NK-92 treated with Interleukin-12 subunit alpha and Interleukin-12 subunit beta, amount 100 ng/mL, for 24 hours (cell line): ENCODE data around the gene AGRP.
A peak's percentile ranks its signal among the peaks of the same experiment; 100 is the strongest.
"Not testable (repeated sequence)": the region's sequence is repeated elsewhere in the genome, so short reads cannot be mapped to it uniquely, and the experiment has no call there.

Experiments used
- DNase-seq: peaks from one replicate; lab custom pipeline; 2025; lab: John Stamatoyannopoulos, UW

Gene AGRP

DNA sequence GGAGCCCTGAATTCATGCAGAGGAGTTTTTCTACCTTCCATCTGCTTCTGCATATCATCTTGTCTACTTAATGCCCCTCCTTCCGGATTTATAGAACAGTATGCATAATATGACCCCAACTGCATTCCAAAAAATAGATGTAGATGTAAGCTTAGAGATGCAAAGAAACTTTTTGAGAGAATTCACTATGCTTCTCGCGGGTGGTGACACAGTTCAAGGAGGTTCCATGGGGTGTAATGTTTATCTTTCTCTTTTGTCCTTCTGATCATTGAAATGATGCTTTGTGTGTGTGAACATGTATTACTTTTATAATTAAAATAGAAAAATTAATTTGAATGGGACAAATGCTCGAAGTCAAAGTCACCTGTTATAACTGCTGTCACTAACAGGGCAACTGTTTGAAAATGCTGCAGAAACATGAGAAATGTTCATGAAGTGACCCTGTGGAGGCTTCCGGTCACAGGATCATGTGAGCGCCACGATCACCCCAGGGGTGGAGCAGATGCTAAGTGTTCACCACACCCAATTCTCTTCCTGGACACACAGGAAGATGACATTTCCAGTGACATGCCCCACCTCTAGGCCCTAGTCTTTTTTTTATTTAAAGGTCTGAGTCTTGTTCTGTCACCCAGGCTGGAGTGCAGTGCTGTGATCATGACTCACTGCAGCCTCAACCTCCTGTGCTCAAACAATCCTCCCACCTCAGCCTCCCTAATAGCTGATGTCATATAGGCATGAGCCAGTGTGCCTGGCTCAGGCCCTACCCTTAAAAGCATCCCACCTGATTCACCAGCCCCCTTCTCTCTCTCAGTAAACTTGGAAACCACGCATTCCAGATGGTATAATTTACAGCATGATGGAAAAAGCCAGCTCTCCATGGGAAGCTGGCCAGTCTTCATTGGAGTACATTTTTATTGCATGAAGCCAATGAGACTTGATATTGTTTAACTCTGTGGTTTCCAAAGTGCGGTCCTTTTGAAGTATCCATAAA is 21.0 kb upstream of the AGRP start:
- no peak for DNase-seq

DNA sequence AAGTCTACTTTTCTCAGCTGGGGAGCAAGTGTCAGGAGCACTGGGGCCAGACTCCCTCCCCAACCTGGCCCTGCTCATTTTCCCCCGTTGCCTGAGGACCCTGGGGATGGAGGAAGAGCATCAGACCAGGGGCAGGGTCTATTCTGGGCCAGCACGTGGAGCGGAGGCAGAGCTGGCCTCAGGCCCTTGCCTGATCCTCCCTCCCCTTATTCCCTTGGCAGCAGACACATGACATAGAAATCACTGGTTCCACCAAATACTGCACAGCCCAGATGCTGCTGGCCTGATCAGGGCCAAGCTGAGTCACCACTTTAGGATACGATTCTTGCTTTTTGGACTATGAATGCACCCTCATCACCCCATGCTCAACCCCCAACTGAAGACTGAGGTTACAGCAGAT is 15.8 kb upstream of the AGRP start:
- DNase-seq: no peak

DNA sequence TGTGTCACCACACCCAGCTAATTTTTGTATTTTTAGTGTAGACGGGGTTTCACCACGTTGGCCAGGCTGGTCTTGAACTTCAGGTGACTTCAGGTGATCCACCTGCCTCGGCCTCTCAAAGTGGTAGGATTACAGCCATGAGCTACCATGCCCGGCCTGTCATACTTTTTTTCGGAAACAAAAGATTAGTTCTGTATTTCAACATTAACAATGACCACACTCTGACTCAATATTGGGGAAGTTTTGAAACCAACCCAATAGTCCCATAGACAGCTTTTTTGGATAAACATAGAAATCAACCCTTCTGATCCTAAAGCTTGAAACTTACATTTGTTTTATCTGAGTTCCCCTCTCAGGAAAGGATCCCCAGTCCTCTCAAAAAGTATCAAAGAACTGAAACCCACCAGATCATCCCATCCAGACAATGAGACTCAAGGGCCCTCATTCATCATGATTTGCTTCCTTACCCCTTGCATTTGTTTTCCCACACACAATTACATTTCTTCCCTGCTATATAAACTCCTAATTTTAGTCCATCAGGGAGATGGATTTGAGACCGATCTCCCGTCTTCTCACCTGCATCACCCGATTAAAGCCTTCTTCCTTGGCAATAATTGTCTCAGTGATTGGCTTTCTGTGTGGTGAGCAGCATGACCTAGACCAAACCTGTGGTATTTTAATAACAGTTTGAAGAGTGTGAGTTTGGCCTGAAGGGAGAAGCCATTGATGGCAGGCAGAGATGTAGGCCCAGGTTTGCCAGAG is 7.2 kb upstream of the AGRP start:
- DNase-seq: no peak

DNA sequence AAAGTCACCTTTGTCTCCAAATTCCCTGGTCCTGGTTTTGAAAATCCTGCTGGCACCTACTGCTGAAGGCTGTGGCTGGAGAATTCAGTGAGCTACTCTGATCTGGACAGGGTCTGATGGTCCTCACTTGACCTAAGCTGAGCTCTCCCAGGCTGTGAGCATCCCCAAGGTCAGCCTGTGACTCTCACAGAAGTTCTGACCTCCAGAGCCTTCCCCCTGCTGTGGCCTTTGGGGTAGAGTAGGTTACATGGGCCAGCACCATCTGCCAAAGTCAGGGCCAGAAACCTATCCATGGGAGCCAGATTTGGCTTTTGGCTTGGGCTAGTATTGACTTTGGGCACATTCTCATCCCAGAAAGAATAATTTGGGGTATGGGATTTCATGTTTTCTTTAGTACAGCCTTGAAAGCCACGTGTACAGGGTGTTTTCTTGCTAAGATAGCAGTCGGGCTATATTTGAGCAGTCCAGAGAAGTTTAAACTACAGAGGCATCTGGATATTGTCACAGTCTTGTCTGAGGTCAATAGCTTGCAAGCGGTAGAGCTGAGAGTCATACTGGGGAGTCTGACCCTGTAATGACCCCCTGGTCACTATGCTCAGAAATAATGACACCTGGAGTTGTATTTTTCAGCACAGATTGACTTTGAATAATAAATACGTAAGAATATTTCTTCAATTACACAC is 6.2 kb upstream of the AGRP start:
- no peak for DNase-seq

DNA sequence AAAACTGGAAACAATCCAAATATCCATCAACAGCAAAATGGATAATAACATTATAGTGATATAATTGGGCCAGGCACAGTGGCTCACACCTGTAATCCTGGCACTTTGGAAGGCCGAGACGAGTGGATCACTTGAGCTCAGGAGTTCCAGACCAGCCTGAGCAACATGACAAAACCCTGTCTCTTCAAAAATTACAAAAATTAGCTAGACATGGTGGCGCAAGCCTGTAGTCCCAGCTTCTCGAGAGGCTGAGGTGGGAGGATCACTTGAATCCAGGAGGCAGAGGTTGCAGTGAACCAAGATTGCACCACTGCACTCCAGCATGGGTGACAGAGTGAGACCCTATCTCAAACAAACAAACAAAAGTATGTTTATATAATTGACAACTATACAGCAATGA is 4.2 kb upstream of the AGRP start:
- DNase-seq: not testable (repeated sequence)

DNA sequence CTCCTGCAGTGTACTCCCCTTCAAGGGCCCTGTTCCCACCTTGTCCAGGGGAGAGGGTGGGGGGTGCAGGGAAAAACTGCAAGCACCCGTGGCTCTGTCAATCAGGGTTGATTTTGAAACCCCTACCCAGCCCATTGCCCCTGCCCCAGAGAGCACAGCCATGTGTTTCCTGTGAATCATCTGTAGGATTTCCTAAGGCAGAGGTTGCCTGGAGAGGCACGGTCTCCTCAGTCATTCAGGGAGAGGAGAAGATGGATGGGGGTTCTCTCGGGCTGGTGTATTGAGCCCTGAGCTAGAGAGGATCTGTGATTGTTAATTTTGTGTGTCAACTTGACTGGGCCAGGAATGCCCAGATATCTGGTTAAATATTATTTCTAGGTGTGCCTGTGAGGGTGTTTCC is 3.5 kb upstream of the AGRP start:
- DNase-seq: no peak

DNA sequence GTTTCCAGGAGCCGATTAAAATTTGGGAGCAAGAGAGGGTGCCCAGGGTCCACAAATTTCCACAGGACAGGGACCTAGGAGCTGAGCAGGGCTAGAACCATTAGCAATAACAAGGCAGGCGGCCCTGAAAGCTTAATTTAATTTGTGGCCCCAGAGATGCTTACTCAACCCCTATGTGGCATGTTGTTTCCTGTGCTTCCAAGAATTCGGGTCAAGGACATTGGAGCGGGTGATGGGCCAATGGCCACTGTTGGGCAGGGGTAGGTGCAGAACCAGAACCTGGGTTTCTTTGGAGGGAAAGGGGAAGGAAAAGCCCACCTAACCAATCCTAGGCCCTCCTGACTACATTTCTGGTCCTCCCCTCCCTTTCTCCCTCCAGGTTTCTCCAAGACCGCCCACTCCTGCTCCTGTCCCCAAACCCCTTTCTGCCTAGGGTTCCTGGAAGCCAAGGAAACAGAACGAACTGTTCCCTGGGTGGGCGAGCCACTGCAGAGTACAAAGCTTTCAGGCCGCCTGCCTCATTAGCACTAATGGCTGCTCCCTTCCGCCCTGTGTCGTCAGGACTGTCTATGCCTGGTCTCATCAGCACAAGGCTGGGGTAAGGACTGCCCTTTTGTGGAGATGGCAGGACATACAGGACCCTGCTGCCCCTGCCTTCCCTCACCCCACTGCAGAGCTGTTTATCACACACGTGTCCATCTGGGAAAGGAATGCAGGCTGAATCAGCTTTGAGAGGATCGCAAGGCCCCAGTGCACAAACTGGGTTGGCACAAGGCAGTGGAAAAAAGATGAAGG is 581 bp upstream of the AGRP start:
- DNase-seq: no peak

DNA sequence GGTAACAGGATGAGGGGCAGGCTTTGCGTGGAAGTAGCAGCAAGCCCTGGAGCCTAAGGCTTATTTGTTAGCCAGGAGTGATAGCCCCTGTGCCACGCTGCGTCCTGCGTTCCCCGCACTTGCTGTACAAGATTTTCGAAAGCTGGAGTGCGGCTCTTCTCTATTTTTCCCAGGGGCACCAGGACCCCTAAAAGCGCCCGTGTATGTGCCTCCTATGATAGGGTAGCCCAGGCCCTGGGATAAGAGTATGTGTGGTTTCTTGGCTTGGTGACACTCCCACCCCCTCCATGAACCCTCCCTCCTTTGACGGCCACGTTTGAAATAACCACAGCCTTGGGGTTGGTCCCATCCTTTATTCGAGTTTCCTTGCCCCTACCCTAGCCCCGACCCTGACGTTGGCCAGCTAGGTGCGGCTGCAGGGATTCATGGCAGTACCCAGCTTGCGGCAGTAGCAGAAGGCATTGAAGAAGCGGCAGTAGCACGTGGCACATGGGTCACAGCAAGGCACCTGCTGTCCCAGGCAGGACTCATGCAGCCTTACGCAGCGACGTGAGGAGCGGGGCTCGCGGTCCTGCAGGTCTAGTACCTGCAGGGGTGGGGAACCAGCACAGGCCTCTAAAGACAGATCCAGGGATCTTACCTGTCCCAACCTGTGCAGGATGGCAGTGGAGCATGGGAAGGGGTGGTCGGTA is 968 bp downstream of the AGRP start:
- no peak for DNase-seq

DNA sequence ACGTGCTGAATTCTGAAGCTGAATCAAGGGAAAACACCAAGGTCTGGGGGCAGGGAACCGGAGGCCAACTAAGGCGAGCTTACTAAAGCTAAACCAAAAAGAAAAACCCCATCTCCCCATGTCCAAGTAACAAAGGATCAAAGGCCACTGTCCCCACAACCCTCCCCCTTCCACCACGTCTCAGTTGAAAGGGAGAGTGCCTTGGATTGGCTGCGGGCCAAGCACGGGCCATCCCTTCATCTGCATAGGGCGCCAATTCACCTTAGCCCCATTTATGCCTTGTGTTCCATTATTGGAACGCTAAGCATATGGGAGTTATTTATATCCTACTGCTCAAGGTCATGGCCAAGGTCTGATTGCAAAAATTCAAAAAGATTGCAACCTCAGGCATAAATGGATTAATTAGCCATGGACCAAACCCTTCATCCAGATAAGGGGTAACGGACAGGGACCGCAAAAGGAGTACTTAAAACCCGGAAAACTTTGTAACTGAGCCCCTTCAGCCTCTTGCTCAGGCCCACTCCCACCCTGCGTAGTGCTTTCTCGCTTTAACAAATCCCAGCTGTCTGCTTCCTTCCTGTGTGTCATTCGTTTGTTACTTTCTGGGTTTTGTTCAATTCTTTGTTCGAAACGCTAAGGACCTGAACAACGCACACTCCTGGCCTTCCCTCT is 1.6 kb downstream of the AGRP start:
- DNase-seq: no peak

DNA sequence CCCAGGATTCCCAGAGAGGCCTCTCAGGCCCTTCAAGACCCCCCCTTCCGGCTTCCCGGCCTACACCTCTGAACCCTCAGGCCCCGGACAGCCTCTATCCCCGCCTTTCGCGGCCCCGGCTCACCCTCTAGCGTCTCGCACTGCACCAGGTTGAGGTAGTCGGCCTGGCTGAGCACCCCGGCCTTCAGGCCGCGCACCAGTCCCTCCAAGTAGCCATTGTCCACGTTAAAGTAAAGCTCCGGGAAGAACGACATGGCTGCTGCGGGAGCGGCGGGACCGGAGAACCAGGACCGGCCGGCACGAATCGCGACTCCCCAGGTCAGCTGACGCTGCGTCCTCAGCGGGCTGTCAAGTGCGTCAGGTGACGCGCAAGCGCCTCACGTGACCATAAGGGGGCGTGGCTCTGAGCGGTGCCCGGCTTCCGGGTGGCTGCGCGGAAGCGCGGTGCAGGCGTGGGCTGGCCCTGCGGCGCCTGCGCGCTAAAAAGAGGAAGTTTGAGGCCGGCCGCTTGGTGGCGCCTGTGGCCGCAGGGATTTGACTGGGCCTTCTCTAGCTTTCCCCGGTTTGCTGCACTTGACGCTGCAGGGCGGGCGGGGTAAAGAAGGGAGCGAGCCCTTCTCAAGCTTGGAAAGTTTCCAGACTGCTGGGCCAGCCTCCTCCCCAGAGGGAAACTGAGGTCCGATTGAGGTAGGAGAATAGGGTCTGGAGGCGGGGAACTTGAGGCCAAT is 2.4 kb downstream of the AGRP start, which contains the start of gene ATP6V0D1:
TSS of gene ATP6V0D1 (minus strand) at position 325 of the 728 bp plus-strand sequence. CDS start at position 254, 71 bp downstream.
- peak; percentile 93 for DNase-seq

DNA sequence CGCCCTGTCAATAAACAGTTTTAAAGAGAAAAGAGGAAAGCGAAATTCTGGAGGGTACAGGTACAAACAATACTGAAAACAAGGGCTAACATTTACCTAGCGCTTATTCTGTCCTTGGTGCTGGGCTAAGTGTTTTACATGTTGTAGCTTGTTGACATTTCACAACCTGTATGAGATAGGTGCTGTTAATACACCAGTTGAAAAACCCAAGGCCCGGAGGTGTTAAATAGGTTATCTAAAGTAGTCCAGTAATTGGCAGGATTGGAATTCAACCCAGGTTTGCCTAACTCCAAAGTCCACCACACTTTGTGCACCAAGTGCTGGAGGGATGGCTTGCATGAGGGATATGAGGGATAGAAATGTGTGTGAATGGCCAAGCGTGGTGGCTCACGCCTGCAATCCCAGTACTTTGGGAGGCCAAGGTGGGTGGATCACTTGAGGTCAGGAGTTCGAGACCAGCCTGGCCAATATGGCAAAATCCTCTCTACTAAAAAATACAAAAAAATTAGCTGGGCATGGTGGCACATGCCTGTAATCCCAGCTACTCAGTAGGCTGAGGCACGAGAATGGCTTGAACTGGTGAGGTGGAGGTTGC is 5.3 kb downstream of the AGRP start:
- DNase-seq: no peak

DNA sequence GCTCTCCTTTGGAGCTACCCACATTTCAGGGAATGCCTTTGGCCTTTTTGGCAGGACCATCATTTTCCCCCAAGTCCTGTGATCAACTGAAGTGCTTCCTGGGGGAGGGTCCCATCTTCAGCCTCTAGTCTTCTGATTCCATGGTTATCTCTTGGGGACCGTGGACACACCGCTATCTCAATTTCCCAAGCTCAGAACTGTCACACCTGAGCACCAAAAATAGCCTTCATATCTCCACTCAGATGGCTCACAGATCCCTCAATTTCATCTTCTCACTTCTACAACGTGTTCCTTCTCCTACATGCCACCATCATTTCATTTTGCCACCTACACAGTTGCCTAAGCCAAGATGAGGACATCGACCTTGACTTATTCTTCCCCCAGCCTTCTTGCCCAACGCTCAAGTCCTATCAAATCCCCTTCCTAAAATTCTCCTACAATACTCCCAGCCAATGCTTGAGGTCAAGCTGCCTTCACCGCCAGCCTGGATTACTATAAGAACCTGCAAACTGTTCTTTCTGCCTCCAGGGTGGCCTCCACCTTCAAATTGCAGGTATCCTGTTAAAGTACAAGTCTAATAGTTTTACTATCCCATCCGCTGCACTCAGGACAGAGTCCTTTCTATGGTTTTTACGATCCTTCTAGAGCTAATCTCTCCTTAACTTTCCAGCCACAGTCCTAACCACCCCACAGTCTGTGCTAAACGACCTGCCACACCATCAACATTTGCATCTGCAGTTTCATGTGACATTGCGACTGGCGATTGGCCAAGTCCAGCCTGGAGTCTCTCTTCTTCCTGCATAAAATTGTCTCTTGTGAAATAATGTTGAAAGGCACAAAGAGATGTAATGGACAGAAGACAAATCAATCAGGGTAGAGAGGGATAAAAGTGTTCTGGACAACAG is 8.5 kb downstream of the AGRP start:
- no peak for DNase-seq

DNA sequence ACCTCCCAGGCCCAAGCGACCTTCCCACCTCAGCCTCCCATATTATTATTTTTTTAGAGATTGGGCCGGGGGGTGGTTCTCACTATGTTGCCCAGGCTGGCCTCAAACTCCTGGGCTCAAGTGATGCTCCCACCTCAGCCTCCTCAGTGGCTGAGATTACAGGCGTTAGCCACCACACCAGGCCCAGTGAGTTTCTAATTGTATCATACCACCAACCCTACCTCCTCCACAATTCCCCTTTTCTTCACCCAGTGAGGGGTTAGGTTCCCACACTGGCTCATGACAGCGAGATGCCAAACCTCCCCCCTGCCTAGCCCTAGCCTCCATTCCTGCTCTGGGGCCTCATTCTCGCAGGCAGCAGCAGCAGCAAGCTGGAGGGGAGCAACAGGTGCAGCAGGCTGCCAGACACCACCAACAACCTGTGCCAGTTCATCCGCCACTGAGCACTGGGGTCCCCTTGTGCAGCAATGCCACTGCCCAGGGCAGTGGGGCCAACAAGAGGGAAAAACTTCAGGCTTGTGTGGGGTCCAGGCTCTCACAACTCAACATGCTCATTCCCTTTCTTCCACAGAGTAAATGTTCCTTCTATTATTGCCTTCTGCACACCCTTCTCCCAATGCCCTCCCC is 11.5 kb downstream of the AGRP start:
- DNase-seq: no peak

DNA sequence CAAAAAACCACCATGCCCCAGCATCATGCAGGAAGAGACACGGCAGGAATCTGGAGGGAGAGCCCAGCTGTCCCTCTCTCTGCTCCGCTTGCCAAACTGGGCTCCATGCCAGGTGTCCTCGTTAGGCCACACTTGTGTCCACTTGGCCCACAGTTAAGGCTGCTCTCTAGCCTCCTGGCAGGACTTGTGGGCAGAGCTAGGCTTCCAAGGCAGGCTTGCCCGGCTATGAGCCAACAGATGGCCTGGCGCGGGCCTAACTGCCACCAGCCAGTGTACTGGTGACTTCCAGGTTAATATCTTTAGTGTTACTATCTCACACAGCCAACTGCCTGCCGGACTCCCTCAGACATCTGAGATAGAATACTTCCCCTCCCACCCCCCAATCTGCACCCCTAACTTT is 13.0 kb downstream of the AGRP start:
- no peak for DNase-seq

DNA sequence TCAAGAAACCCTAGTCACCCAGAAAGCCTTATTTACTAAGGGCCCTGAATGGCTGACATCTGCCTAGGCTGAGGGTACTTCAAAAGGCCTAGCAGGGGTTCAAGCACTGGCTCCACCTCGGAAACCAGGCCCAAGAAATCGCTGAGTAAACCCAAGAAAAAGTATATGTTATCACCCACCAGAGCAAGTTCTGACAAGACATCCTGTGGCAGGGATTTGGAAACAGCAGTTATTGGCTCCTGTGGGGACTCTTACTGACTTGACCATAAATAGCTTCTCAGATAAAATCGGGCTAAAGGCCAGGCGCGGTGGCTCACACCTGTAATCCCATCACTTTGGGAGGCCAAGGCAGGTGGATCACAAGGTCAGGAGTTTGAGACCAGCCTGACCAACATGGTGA is 14.6 kb downstream of the AGRP start:
- no peak for DNase-seq

DNA sequence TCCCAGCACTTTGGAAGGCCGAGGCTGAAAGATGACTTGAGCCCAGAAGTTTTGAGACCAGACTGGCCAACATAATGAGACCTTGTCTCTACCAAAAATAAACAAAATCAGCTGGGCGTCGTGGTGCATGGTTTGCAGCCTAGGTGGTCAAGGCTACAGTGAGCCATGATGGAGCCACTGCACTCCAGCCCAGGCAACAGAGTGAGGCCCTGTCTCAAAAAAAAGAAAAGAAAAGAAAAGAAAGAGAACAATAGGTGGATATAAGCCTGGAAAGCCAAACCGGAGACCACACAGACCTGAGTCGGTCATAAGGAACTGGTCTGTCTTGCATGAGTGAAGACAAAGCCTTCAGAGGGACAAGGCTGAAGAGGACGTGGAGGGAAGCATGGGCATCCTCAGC is 16.8 kb downstream of the AGRP start:
- no peak for DNase-seq

DNA sequence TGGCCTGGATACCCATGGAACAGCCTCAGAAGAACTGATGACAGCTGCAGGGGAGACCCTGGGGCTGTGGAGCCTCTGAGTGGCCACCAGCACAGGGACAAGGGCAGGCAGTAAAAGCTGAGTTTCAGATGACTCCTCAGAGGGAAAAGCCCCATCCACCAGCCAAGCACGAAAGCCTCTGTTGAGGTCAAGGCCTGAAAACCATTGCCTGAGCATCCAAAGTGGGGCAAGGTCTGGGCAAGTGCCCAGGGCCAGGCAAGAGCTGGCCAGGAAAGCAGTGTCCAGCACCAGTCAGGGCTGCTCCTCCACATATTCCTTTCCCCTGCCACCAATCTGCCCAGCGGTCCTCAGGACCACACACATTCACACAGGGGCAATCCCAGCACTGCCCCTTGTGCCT is 18.8 kb downstream of the AGRP start:
- DNase-seq: no peak

DNA sequence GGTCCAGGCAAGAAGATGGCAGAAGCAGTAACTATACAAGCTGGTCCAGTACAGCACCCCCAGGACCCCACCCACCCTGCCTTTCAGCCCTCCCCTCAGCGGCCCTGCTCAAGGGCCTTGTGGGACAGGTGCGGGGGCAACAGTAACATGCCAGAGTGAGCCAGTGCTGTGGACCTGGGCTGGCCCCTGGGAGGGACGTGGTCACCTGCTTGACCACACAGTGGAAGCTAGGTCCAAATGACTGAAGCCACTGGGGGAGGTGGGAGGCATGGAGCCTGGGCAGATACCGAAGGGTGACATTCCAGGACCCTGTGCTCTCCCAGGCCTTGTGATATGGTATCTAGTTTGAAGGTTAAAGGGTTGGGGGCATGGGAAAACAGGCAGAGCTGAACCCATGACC is 19.7 kb downstream of the AGRP start:
- DNase-seq: no peak
